GM23338 (cell line): ENCODE data around the gene RBP4.

ENCODE experiments used
- CREB1 ChIP-seq: fragments of 250-450 bp; sonication (Bioruptor Pico); IDR thresholded peaks from 2 replicates; pipeline ENCODE4 v1.5.0; 2020; ENCODE audit warnings: low read depth, mild to moderate bottlenecking, moderate library complexity
- ETS1 ChIP-seq: IDR thresholded peaks from 2 replicates; pipeline ENCODE4 v1.6.1; 2016; ENCODE audit warnings: antibody characterized with exemption
- EZH2 ChIP-seq: fragments of 200-600 bp; sonication (generic); IDR thresholded peaks from one replicate; pipeline ENCODE4 v1.8.0; 2017; ENCODE audit warnings: antibody characterized with exemption, mild to moderate bottlenecking, low read depth; ENCODE audit not compliant: unreplicated experiment
- EZH2phosphoT487 ChIP-seq: fragments of 200-600 bp; sonication (generic); IDR thresholded peaks from one replicate; pipeline ENCODE4 v1.8.1; 2018; ENCODE audit warnings: antibody characterized with exemption; ENCODE audit not compliant: unreplicated experiment
- JUNB ChIP-seq: IDR thresholded peaks from one replicate; pipeline ENCODE4 v1.6.1; 2016; ENCODE audit warnings: antibody characterized with exemption; ENCODE audit not compliant: unreplicated experiment
- NANOG ChIP-seq: IDR thresholded peaks from 2 replicates; pipeline ENCODE4 v1.6.1; 2016; ENCODE audit warnings: antibody characterized with exemption, borderline replicate concordance
- POLR2AphosphoS5 ChIP-seq: IDR thresholded peaks from 2 replicates; pipeline ENCODE4 v1.6.1; 2016; ENCODE audit warnings: antibody characterized with exemption, low read depth
- REST ChIP-seq: IDR thresholded peaks from one replicate; pipeline ENCODE4 v1.6.1; 2018; ENCODE audit warnings: antibody characterized with exemption; ENCODE audit not compliant: unreplicated experiment
- STAT1 ChIP-seq: IDR thresholded peaks from one replicate; pipeline ENCODE4 v1.6.1; 2016; ENCODE audit warnings: antibody characterized with exemption; ENCODE audit not compliant: unreplicated experiment
- ZNF114 ChIP-seq: fragments of 250-450 bp; sonication (Bioruptor Pico); IDR thresholded peaks from 2 replicates; pipeline ENCODE4 v1.5.0; 2020; ENCODE audit warnings: mild to moderate bottlenecking, moderate library complexity
- ZNF331 ChIP-seq: fragments of 250-450 bp; sonication (Bioruptor Pico); IDR thresholded peaks from 2 replicates; pipeline ENCODE4 v1.5.0; 2020; ENCODE audit warnings: low read depth, mild to moderate bottlenecking, moderate library complexity
- ZNF462 ChIP-seq: fragments of 250-450 bp; sonication (Bioruptor Pico); IDR thresholded peaks from 2 replicates; pipeline ENCODE4 v1.5.0; 2020; ENCODE audit warnings: mild to moderate bottlenecking, moderate library complexity
- TF ChIP-seq, protein P1 (sequence below), 2 experiments: fragments of 200-600 bp in 1 of 2; sonication (generic) in 1 of 2; conservative IDR thresholded peaks; 2 replicates each; pipeline versions ENCODE4 v1.5.1 to v1.6.1; 2016 to 2017; ENCODE audit warnings: antibody characterized with exemption in 2 of 2, low read depth in 2 of 2, mild to moderate bottlenecking in 2 of 2, moderate library complexity in 1 of 2

- TF ChIP-seq, protein P1, sequence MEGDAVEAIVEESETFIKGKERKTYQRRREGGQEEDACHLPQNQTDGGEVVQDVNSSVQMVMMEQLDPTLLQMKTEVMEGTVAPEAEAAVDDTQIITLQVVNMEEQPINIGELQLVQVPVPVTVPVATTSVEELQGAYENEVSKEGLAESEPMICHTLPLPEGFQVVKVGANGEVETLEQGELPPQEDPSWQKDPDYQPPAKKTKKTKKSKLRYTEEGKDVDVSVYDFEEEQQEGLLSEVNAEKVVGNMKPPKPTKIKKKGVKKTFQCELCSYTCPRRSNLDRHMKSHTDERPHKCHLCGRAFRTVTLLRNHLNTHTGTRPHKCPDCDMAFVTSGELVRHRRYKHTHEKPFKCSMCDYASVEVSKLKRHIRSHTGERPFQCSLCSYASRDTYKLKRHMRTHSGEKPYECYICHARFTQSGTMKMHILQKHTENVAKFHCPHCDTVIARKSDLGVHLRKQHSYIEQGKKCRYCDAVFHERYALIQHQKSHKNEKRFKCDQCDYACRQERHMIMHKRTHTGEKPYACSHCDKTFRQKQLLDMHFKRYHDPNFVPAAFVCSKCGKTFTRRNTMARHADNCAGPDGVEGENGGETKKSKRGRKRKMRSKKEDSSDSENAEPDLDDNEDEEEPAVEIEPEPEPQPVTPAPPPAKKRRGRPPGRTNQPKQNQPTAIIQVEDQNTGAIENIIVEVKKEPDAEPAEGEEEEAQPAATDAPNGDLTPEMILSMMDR (conservative IDR thresholded peaks at IDR 0.05; ENCODE audit: low read depth in 2 of 2) = no peak
- TF ChIP-seq POLR2AphosphoS5 = no peak
- TF ChIP-seq EZH2phosphoT487 = no peak
- TF ChIP-seq CREB1 (CRISPR knock-in tag) = no peak
- no peak for TF ChIP-seq EZH2
- no peak for TF ChIP-seq REST
- TF ChIP-seq STAT1 = no peak
- no peak for TF ChIP-seq JUNB
- TF ChIP-seq ZNF114 = no peak
- no peak for TF ChIP-seq ZNF331 (CRISPR knock-in tag)
- no peak for TF ChIP-seq ETS1
- no peak for TF ChIP-seq NANOG
- TF ChIP-seq ZNF462 (CRISPR knock-in tag) = no peak
Observed at GRCh38 chr10:93597075-93597599, 3.9 kb downstream of the RBP4 start.
